ENCODE data around the gene PTMA. TPM values are rescaled to one million over a fixed set of nuclear protein-coding genes. Genes with fewer than 3 reads are reported as not detected.
"Not testable (repeated sequence)": the region's sequence is repeated elsewhere in the genome, so short reads cannot be mapped to it uniquely, and the experiment has no call there.

Gene PTMA
- total RNA-seq, 1 donor from 2014 or later = 745 TPM

DNA sequence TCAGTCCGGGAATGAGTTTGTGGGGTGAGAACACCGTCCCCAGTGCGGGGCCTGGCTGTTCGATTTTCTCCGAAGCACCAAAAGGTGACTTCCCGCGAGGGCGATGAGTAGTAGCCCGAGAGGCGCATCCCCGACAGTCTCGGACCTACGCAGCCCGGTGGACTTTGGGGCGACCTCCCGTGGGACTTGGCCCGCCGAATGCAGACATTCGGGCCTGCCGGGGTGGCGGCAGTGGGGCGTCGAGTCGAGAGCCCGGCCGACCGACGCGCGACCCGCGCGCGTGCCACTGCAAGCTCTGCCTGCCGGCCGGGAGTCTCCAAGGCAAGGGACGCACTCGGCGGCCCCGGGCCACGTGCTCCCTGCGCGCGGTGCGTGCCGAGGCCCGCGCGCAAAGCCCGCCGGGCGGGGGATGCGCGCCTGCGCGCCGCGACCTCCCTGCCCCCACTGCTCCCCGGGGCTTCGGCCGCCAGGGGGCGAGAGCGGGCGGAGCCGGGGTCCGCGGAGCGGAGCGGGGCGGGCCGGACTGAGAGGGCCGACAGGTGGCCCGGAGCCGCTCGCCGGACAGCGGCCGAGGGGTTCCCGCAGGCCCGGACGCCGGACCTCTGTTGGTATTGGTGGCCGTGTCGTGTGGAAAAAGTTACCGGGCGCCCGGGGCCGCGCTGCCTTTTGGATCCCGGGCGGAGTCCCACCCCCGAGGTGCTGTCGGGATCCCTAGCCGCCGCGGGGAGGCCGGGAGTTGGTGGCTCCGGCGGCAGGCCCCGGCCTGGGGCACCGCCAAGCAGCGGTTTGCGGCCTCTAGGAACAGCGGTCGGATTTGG is 1.9 kb downstream of the PTMA start:
- Histone ChIP-seq H3K27me3 (no peaks in the 10 kb centered on the region), H3K9me3 (no peaks in the 10 kb centered on the region), H3K4me1 (peaks cover 23 to 27% of the 10 kb centered on the region in 2 donors), H3K27ac (peak overlapping the region; percentile 100), H3K4me3 (peak overlapping the region; percentile 73 to 98), H3K36me3 (peaks cover 11 to 24% of the 10 kb centered on the region in 2 donors)
- TF ChIP-seq, protein P1, sequence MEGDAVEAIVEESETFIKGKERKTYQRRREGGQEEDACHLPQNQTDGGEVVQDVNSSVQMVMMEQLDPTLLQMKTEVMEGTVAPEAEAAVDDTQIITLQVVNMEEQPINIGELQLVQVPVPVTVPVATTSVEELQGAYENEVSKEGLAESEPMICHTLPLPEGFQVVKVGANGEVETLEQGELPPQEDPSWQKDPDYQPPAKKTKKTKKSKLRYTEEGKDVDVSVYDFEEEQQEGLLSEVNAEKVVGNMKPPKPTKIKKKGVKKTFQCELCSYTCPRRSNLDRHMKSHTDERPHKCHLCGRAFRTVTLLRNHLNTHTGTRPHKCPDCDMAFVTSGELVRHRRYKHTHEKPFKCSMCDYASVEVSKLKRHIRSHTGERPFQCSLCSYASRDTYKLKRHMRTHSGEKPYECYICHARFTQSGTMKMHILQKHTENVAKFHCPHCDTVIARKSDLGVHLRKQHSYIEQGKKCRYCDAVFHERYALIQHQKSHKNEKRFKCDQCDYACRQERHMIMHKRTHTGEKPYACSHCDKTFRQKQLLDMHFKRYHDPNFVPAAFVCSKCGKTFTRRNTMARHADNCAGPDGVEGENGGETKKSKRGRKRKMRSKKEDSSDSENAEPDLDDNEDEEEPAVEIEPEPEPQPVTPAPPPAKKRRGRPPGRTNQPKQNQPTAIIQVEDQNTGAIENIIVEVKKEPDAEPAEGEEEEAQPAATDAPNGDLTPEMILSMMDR (IDR thresholded peaks at IDR 0.05) = peak; percentile 28 to 100 (median 57)
- intact Hi-C loops (cut with DNase I) = no loop called here
- peak in 1 of 2 donors; percentile 92 for DNase-seq (ENCODE audit: low spot score in 2 of 2)

DNA sequence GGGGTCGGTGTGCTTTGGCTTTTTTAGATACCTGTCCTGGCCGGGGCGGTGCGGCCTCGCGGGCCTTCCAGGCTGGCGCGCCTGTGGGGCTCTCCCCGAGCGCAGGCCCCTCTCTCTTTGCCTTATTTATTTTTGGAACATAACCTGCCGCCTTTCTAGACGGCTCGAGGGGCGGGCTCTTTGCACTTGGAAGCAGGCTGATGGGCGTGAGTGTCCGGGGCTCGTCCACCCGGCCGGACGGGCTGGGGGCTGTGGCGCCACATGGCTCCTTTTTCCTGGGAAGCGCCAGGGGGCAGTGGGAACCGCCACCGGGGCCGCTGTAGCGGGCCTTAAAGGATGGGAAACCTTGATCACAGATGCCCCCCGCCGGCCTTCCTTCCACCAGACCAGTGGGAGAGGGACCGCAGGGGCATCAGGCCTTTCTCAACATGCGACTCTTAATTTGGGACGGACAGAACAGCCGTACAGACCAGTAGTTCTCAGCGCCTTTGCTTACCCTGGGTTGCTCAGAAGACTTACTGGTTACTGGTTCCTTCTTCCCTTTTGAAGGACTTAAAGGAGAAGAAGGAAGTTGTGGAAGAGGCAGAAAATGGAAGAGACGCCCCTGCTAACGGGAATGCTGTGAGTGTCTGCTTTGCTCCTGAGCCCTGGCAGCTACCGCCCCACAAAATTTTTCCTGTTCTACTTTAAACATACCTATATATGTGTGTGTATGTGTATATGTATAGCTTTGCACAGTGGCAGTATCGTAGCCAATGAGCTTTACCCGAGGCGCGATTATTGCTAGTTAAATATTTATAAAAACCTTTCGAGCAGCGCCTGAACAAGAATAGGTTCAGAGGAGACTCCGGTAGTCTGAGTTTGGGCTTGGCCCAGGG is 2.7 kb downstream of the PTMA start:
- Histone ChIP-seq H3K27ac (peak overlapping the region; percentile 100), H3K4me3 (peak overlapping the region; percentile 73 to 98), H3K27me3 (no peaks in the 10 kb centered on the region), H3K36me3 (peaks cover 11 to 24% of the 10 kb centered on the region in 2 donors), H3K9me3 (no peaks in the 10 kb centered on the region), H3K4me1 (peaks cover 19 to 27% of the 10 kb centered on the region in 2 donors)
- TF ChIP-seq, protein P1 (IDR thresholded peaks at IDR 0.05) = peak in 1 of 3 experiments; percentile 32
- DNase-seq (ENCODE audit: low spot score in 2 of 2) = peak in 1 of 2 donors; percentile 77
- intact Hi-C loops (cut with DNase I) = no loop called here

DNA sequence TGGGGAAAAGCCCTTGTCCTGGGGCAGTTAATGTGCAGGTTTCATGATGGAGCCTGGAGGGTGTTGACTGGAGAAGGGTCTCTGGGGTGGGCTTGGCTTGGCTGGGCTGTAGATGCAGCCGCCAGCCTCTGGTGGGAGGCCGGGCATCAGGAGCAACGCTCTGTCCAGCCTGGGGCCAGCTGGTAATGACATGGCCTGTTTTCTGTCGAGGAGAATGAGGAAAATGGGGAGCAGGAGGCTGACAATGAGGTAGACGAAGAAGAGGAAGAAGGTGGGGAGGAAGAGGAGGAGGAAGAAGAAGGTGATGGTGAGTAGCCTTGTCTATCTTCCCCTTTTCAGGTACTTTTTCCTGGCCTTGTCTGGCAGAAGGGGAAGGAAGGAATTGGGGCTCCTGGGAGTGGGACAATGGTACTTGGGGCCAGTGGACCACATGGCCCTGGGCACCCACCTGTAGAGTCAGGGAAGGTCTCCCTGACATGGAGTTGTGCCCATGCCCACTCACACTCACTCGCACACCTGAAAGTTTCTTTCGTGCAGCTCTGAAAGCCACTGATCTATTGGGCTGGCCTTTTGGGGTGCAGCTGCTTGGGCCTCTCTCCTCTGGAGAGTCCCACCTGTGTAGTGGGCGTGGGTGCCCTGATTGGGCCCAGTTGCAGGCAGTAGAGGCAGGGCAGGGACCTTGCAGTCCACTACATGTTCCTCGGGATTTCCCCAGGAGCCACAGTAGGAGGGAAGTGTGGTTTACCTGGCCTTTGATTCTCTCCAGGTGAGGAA is 3.5 kb downstream of the PTMA start:
- Histone ChIP-seq H3K4me1 (peaks cover 23 to 32% of the 10 kb centered on the region in 2 donors), H3K36me3 (peaks cover 11 to 24% of the 10 kb centered on the region in 2 donors), H3K27me3 (no peaks in the 10 kb centered on the region), H3K4me3 (peak overlapping the region; percentile 73 to 98), H3K9me3 (no peaks in the 10 kb centered on the region), H3K27ac (peak overlapping the region; percentile 100)
- no peak for DNase-seq (ENCODE audit: low spot score in 2 of 2)
- TF ChIP-seq, protein P1 (IDR thresholded peaks at IDR 0.05) = no peak
- intact Hi-C loops (cut with DNase I) = no loop called here

DNA sequence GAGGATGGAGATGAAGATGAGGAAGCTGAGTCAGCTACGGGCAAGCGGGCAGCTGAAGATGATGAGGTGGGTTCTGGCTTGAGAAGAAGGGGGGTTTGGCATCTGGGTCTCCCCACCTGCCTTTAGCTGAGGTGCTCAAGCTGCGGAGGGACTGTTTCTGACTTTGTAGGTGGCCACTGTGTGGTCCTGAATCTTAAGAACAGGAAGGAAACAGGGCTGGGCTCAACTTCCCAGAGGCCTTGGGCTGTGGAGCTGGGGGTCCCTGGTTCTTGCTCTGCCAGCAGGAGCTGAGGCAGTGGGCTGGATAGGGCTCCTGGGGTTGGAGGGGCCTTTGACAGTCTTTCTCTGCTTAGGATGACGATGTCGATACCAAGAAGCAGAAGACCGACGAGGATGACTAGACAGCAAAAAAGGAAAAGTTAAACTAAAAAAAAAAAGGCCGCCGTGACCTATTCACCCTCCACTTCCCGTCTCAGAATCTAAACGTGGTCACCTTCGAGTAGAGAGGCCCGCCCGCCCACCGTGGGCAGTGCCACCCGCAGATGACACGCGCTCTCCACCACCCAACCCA is 4.2 kb downstream of the PTMA start:
- not testable (repeated sequence) for H3K9me3 ChIP-seq; H3K27me3 ChIP-seq; DNase-seq (ENCODE audit: low spot score in 2 of 2)
- H3K4me3 ChIP-seq = peak overlapping the region; percentile 73 to 98
- peaks cover 11 to 24% of the 10 kb centered on the region in 2 donors for H3K36me3 ChIP-seq
- H3K27ac ChIP-seq = peak overlapping the region; percentile 100
- peaks cover 23 to 35% of the 10 kb centered on the region in 2 donors for H3K4me1 ChIP-seq
- intact Hi-C loops (cut with DNase I) = loop anchor here (1.0 kb wide), 1 partner anchor 100 kb away; no protein-coding TSS in a partner anchor

DNA sequence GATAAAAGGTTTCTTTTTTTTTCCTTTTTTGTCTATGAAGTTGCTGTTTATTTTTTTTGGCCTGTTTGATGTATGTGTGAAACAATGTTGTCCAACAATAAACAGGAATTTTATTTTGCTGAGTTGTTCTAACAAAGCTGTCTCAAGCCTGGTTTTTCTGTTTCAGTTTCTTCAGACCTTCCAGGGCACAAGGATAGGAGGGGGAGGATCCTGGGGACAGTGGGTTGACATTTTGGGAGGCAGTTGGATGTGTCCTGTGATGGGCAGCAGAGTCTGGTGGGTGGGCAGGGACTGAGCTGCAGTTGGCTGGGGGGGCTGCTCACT is 5.0 kb downstream of the PTMA start:
- peak overlapping the region; percentile 30 to 83 for H3K27ac ChIP-seq
- intact Hi-C loops (cut with DNase I) = loop anchor here (1.0 kb wide), 1 partner anchor 101 kb away; no protein-coding TSS in a partner anchor
- not testable (repeated sequence) for H3K4me3 ChIP-seq

More for the DNA sequence above, 5.0 kb downstream of the PTMA start:
- H3K4me1 ChIP-seq = peaks cover 23 to 35% of the 10 kb centered on the region in 2 donors
- DNase-seq (ENCODE audit: low spot score in 2 of 2); H3K27me3 ChIP-seq; H3K9me3 ChIP-seq: not testable (repeated sequence)
- peaks cover 11 to 24% of the 10 kb centered on the region in 2 donors for H3K36me3 ChIP-seq

Measured in ascending aorta (tissue), 2 donors.